GM20000 (cell line): ENCODE measurements around the gene ALG9.

Experiments used
- DNase-seq: peaks from one replicate; pipeline ENCODE4 v3.0.0; 2012; ENCODE audit warnings: low spot score
- CTCF ChIP-seq: IDR thresholded peaks from 2 replicates; pipeline ENCODE4 v1.5.1; 2012; ENCODE audit warnings: mild to moderate bottlenecking, control low read depth; ENCODE audit errors: extremely low read depth, missing control alignments

The ALG9 gene

GRCh38 chr11:111819161-111819828 lies 52.1 kb downstream of the ALG9 start:
- DNase-seq: no peak
- TF ChIP-seq CTCF: no peak

GRCh38 chr11:111815489-111815888 lies 55.9 kb downstream of the ALG9 start:
- TF ChIP-seq CTCF: no peak
- DNase-seq: no peak

- TF ChIP-seq CTCF: no peak
- DNase-seq: no peak
These were observed 56.6 kb downstream of the ALG9 start for GRCh38 chr11:111814557-111815320.

- no peak for DNase-seq
- no peak for TF ChIP-seq CTCF
These were observed 57.3 kb downstream of the ALG9 start for GRCh38 chr11:111814106-111814505.

GRCh38 chr11:111812211-111812610 lies 59.2 kb downstream of the ALG9 start:
- no peak for TF ChIP-seq CTCF
- no peak for DNase-seq

- no peak for DNase-seq
- no peak for TF ChIP-seq CTCF
These were observed 59.9 kb downstream of the ALG9 start for GRCh38 chr11:111811445-111811844.

- TF ChIP-seq CTCF: no peak
- no peak for DNase-seq
These were observed 62.5 kb downstream of the ALG9 start for GRCh38 chr11:111808834-111809233.
